ENCODE measurements around the gene AFAP1. TPM values are rescaled to one million over a fixed set of nuclear protein-coding genes. Genes with fewer than 3 reads are reported as not detected.

Gene AFAP1
- total RNA-seq, 5 donors from 2014 or later (not counting 1 experiment from before 2014, with no cell fraction given) = 4.8 to 34.8 (median 20.3) TPM

GRCh38 chr4:7841071-7841470 lies 98.6 kb downstream of the AFAP1 start:
- POLR2A ChIA-PET = no interaction called here
- H3K4me3 ChIP-seq (ENCODE audit: control insufficient read depth in 1 of 2, extremely low read depth in 1 of 2, low read length in 1 of 2) = no peak overlapping the region
- 84% methylated on average over 3 of the region's 6 CpGs for WGBS (ENCODE audit: insufficient coverage)
- Mint-ChIP-seq H3K9me3 (no peaks in the 10 kb centered on the region), H3K36me3 (peaks cover 51% of the 10 kb centered on the region), H3K4me1 (peaks cover 13 to 25% (median 18%) of the 10 kb centered on the region in 3 donors), H3K4me3 (no peak overlapping the region), H3K27ac (peak overlapping the region in 1 of 2 donors; percentile 25), H3K27me3 (no peaks in the 10 kb centered on the region)
- H3K27me3 ChIP-seq (replicated peaks in 1 of 2; ENCODE audit: control insufficient read depth in 2 of 2, extremely low read depth in 1 of 2, insufficient read depth in 2 of 2, low read length in 1 of 2) = no peaks in the 10 kb centered on the region
- CTCF ChIA-PET = interaction anchor here in 1 of 2 donors (0.6 kb wide), 1 partner anchor 13 kb away, joined by 8 read pairs; no protein-coding TSS in a partner anchor
- ATAC-seq (replicated peaks in 1 of 4) (no peak), DNase-seq (no peak)
- H3K27ac ChIP-seq (ENCODE audit: low read length) = no peak overlapping the region
- no peaks in the 10 kb centered on the region for H3K9me3 ChIP-seq
- peaks cover 0 to 15% of the 10 kb centered on the region in 2 experiments for H3K4me1 ChIP-seq (ENCODE audit: control insufficient read depth in 1 of 2, extremely low read depth in 1 of 2, insufficient read depth in 2 of 2, low read length in 2 of 2)
- H3K36me3 ChIP-seq (ENCODE audit: control insufficient read depth in 2 of 2, extremely low read depth in 1 of 2, insufficient read depth in 1 of 2, low read length in 1 of 2) = peaks cover 4% of the 10 kb centered on the region in 2 donors

GRCh38 chr4:7839856-7840255 lies 99.8 kb downstream of the AFAP1 start:
- H3K4me3 Mint-ChIP-seq = no peak overlapping the region
- no peak for DNase-seq
- H3K27ac Mint-ChIP-seq = no peak overlapping the region
- Histone ChIP-seq H3K9me3 (no peaks in the 10 kb centered on the region), H3K4me3 (ENCODE audit: control insufficient read depth in 1 of 2, extremely low read depth in 1 of 2, low read length in 1 of 2) (no peak overlapping the region), H3K27me3 (replicated peaks in 1 of 2; ENCODE audit: control insufficient read depth in 2 of 2, extremely low read depth in 1 of 2, insufficient read depth in 2 of 2, low read length in 1 of 2) (no peaks in the 10 kb centered on the region), H3K27ac (ENCODE audit: low read length) (no peak overlapping the region), H3K36me3 (ENCODE audit: control insufficient read depth in 2 of 2, extremely low read depth in 1 of 2, insufficient read depth in 1 of 2, low read length in 1 of 2) (peaks cover 4% of the 10 kb centered on the region in 2 donors), H3K4me1 (ENCODE audit: control insufficient read depth in 1 of 2, extremely low read depth in 1 of 2, insufficient read depth in 2 of 2, low read length in 2 of 2) (peaks cover 0 to 11% of the 10 kb centered on the region in 2 experiments)
- 62% methylated on average over 3 of the region's 4 CpGs for whole genome bisulfite sequencing (ENCODE audit: insufficient coverage)
- H3K4me1 Mint-ChIP-seq = peaks cover 12 to 17% (median 13%) of the 10 kb centered on the region in 3 donors
- H3K9me3 Mint-ChIP-seq = no peaks in the 10 kb centered on the region
- ATAC-seq (replicated peaks in 1 of 4) = no peak
- H3K36me3 Mint-ChIP-seq = peaks cover 51% of the 10 kb centered on the region
- ChIA-PET POLR2A (no interaction called here), CTCF (no interaction called here)
- no peaks in the 10 kb centered on the region for H3K27me3 Mint-ChIP-seq

- Mint-ChIP-seq H3K4me1 (peaks cover 0 to 2% (median under 1%) of the 10 kb centered on the region in 3 donors), H3K27ac (no peak overlapping the region), H3K9me3 (peaks cover 0 to under 1% (median under 1%) of the 10 kb centered on the region in 3 donors), H3K4me3 (no peak overlapping the region), H3K27me3 (no peaks in the 10 kb centered on the region), H3K36me3 (peaks cover 53% of the 10 kb centered on the region)
- Histone ChIP-seq H3K27ac (ENCODE audit: low read length) (no peak overlapping the region), H3K27me3 (replicated peaks in 1 of 2; ENCODE audit: control insufficient read depth in 2 of 2, extremely low read depth in 1 of 2, insufficient read depth in 2 of 2, low read length in 1 of 2) (no peaks in the 10 kb centered on the region), H3K36me3 (ENCODE audit: control insufficient read depth in 2 of 2, extremely low read depth in 1 of 2, insufficient read depth in 1 of 2, low read length in 1 of 2) (peaks cover 4% of the 10 kb centered on the region in 2 donors), H3K9me3 (no peaks in the 10 kb centered on the region), H3K4me3 (ENCODE audit: control insufficient read depth in 1 of 2, extremely low read depth in 1 of 2, low read length in 1 of 2) (no peak overlapping the region), H3K4me1 (ENCODE audit: control insufficient read depth in 1 of 2, extremely low read depth in 1 of 2, insufficient read depth in 2 of 2, low read length in 2 of 2) (no peaks in the 10 kb centered on the region)
- ChIA-PET POLR2A (no interaction called here), CTCF (interaction anchor here in 1 of 2 donors (0.8 kb wide), 1 partner anchor 36 kb away, joined by 3 read pairs; no protein-coding TSS in a partner anchor)
- DNase-seq = no peak
- ATAC-seq (replicated peaks in 1 of 4) = no peak
- WGBS (ENCODE audit: insufficient coverage) = no CpG with 5 or more reads among the region's 13 CpGs
These were observed 101.4 kb downstream of the AFAP1 start for GRCh38 chr4:7838136-7838782.

- 98% methylated on average over 6 of the region's 6 CpGs for WGBS (ENCODE audit: insufficient coverage)
- Histone ChIP-seq H3K9me3 (no peaks in the 10 kb centered on the region), H3K36me3 (ENCODE audit: control insufficient read depth in 2 of 2, extremely low read depth in 1 of 2, insufficient read depth in 1 of 2, low read length in 1 of 2) (peaks cover 4% of the 10 kb centered on the region in 2 donors), H3K4me3 (ENCODE audit: control insufficient read depth in 1 of 2, extremely low read depth in 1 of 2, low read length in 1 of 2) (no peak overlapping the region), H3K4me1 (ENCODE audit: control insufficient read depth in 1 of 2, extremely low read depth in 1 of 2, insufficient read depth in 2 of 2, low read length in 2 of 2) (no peaks in the 10 kb centered on the region), H3K27ac (ENCODE audit: low read length) (no peak overlapping the region), H3K27me3 (replicated peaks in 1 of 2; ENCODE audit: control insufficient read depth in 2 of 2, extremely low read depth in 1 of 2, insufficient read depth in 2 of 2, low read length in 1 of 2) (no peaks in the 10 kb centered on the region)
- ChIA-PET CTCF (interaction anchor here in 1 of 2 donors (0.8 to 1.1 kb wide), 2 partner anchors 36 to 150 kb away, joined by 3 read pairs; no protein-coding TSS in a partner anchor), POLR2A (no interaction called here)
- Mint-ChIP-seq H3K9me3 (peaks cover 0 to 5% (median 3%) of the 10 kb centered on the region in 3 donors), H3K27ac (peak overlapping the region in 1 of 2 donors; percentile 1), H3K4me3 (no peak overlapping the region), H3K27me3 (no peaks in the 10 kb centered on the region), H3K4me1 (peaks cover 0 to 8% (median 5%) of the 10 kb centered on the region in 3 donors), H3K36me3 (peaks cover 54% of the 10 kb centered on the region)
- DNase-seq (no peak), ATAC-seq (replicated peaks in 1 of 4) (no peak)
These were observed 102.0 kb downstream of the AFAP1 start for GRCh38 chr4:7837597-7838135.

- no peaks in the 10 kb centered on the region for H3K9me3 ChIP-seq
- 80% methylated on average over 6 of the region's 14 CpGs for WGBS (ENCODE audit: insufficient coverage)
- no peak for ATAC-seq (replicated peaks in 1 of 4)
- peak overlapping the region; percentile 50 for H3K27ac ChIP-seq (ENCODE audit: low read length)
- Mint-ChIP-seq H3K4me1 (peaks cover 21 to 58% (median 54%) of the 10 kb centered on the region in 3 donors), H3K4me3 (peak overlapping the region; percentile 50 to 72 (median 65)), H3K36me3 (peaks cover 42% of the 10 kb centered on the region), H3K27ac (peak overlapping the region; percentile 91 to 93), H3K9me3 (peaks cover 0 to 5% (median 3%) of the 10 kb centered on the region in 3 donors), H3K27me3 (no peaks in the 10 kb centered on the region)
- H3K4me1 ChIP-seq (ENCODE audit: control insufficient read depth in 1 of 2, extremely low read depth in 1 of 2, insufficient read depth in 2 of 2, low read length in 2 of 2) = peaks cover 6 to 37% of the 10 kb centered on the region in 2 experiments
- no peak overlapping the region for H3K4me3 ChIP-seq (ENCODE audit: control insufficient read depth in 1 of 2, extremely low read depth in 1 of 2, low read length in 1 of 2)
- H3K27me3 ChIP-seq (replicated peaks in 1 of 2; ENCODE audit: control insufficient read depth in 2 of 2, extremely low read depth in 1 of 2, insufficient read depth in 2 of 2, low read length in 1 of 2) = no peaks in the 10 kb centered on the region
- POLR2A ChIA-PET = interaction anchor here (0.6 to 1.0 kb wide), 5 partner anchors 13 to 632 kb away, joined by 3 to 6 read pairs (median 4); partner anchors contain the start of gene AFAP1 (in 1 of the 2)
- H3K36me3 ChIP-seq (ENCODE audit: control insufficient read depth in 2 of 2, extremely low read depth in 1 of 2, insufficient read depth in 1 of 2, low read length in 1 of 2) = no peaks in the 10 kb centered on the region
- CTCF ChIA-PET = interaction anchor here (0.6 to 2.5 kb wide), 10 partner anchors 12 to 919 kb away, joined by 3 to 16 read pairs (median 4); partner anchors contain the start of gene AFAP1 (in 1 of the 2)
- no peak for DNase-seq
These were observed 107.6 kb downstream of the AFAP1 start for GRCh38 chr4:7831858-7832730.
